GM04504 (cell line): ENCODE results near the gene SEMA5B.

Source experiments
- DNase-seq: peaks from one replicate; pipeline ENCODE4 v3.0.0-alpha.2; 2012; ENCODE audit warnings: low read depth

Gene SEMA5B

DNA sequence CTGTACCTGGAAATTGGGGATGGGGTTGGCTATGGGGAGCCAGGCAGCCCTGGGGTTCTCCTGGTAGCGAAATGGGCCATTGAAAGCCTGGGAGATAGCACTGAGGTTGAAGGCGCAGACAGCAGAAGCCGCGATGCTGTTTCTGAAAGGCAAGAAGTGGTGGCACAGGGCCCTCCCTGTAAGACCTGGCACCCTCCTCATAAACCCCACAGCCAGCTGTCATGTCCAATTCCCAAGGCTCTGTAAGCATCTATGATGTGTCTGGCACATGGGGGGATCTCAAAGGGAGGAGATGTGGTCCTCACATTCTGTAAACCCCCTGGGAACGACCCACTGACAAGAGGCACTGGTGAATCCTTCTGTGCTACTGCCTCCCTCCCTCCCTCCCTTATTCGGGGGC lies 104.0 kb downstream of the SEMA5B start:
- DNase-seq = no peak

DNA sequence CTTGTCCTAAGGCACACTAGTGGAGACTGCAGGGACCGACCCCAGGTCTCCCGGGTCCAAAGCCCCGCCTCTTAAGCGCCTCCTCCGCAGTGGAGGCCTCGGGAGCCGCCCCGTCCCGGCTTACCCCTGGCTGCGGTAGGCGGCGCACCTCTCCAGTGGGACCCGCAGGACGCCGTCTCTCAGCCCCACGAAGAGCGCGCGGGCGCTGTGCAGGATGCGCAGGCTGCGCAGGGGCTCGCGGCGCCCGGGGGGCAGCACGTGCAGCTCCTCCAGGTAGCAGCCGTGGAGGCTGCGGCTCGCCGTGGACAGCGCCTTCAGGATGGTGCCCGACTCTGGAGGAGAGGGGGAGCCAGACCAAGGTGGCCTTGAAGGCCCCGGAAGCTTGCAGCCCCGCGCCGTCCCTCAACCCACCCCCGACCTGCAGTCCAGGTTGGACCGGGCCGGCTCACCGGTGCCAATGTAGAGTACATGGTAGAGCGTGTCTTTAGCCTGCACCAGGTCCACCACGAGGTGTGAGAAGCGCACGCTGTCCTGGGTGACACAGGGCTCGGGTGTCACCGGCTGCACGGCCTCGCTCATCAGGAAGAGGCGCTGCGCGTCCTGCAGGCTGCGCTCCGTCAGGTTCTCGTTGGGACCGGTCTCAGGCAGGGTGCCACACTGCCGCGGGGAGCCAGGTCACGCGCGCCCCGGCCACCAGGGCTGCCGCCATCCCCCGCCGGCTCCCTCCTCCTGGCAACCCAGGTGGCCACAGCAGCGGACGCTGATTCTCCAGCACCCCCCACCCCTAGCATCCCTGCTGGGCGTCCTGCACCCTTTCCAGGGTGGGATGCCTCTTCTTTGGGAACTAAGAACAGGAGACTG lies 105.5 kb downstream of the SEMA5B start:
- DNase-seq = no peak

DNA sequence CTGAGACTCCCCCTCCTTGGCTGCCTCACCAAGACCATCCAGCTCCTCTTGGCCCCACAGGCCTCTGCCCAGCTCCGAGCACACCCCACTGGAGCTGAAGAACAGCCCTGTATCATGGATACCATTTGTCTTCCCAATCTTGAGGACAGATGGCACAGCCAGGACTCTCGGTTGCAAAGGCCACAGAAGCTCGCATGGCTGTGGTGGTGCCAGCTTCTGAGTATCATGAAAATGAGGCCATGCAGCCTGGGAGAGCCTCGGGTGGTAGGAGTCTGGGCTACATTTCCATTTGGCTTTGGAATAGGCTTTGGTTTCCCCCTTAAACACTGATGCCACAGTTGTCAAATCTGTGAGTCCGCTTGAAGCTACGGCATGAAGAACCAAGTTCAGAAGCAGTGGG lies 106.6 kb downstream of the SEMA5B start:
- DNase-seq = no peak

DNA sequence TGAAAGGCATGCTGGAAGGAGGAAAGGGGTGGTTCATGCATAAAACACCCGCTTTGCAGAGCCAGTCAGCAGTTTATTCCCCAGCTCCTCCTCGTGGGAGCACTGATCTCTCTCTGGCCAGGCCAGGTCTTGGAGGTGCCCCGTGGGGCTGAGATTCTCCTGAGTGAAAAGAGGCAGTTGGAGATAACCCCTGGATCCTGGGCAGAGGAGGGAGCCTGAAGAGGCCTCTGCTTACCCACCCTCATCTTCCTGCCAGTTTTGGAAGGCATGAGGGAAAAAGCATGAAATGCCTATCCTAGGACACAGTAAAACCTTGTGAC lies 108.3 kb downstream of the SEMA5B start:
- DNase-seq = no peak

DNA sequence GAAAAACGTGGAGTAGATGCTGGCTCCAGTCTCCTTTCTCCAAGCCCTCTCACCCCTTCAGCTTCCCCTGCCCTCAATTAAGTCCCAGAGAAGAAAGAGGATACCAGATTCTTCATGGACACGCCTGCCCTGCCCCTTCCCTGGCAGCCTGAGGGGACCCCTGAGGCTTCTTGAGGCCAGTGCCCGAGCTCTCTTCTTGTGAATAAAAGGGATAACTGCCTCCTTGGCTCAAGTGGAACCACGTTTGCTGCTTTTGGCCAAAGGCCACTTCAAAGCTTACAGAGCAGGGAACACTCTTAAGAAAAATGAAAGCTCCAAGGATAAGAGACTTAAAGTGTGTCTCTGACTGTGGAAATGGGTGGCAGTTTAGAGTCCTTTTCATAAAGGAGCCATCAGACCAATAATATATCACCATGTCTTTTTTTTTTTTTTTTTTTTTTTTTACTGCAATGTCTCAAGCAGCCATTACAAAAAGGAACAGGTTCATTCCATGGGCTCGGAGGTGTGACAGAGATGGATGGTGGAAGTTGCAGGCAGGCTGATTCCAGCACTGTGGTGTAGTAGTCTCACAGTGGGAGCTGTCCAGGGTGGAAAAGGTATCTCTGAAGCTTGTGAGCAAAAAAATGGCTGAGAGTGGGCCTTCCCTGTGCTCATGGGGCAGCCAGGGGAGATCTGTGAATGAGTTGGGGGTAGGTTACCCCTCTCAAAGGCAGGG lies 108.8 kb downstream of the SEMA5B start:
- no peak for DNase-seq

DNA sequence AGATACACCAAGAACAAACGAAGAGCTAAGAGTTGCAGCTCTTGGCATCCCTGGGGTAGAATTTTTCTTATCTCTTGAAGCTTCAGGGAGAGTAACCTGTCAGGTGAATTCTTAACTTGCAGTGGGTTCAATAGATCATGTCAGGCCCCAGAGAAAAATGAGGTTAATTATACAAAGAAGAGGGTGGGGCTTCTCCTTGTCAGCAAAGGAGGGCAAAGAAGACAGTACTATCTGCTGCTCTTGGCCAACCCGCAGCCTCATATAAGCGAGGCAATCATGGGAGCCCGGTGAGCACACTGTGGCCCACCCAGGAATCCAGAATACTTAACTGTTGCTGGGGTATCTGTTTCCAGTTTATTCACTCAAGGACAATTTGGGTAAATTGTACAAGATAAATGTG lies 110.2 kb downstream of the SEMA5B start:
- no peak for DNase-seq

DNA sequence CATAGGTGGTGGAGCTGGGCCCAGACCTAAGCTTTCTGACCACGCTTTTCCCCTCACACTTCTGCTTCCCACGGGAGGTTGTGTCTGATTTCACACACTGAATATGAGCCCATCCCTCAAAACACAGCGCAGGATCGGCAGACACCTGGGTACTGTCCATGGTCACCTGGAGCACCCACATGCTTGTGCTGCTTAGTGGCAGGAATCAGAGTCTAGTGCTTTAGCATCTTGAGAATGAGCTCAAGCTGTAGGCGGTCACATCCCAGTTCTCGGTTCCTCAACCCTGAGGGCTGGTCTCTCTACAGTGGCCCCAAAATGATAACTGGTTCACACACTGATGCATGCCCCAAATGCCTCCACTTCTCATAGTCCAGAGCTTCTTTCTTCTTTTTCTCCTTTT lies 111.0 kb downstream of the SEMA5B start:
- no peak for DNase-seq

DNA sequence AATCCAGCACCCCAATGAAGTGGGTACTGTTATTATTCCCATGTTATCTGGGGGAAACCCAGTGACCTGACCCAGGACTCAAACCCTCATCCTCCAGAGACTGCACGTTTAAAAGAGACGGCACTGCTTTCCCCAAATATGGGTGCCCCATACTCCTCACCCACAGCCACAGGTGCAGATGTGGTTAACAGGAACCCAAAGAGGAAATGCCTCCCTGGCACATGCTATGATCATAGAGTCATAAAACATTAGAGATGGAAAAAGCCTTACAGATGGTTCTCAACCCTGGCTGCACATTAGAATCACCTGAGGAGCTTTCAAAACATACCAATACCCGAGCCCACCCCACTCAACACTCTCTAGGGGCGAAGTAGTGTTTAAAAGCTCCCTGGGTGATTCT lies 111.5 kb downstream of the SEMA5B start:
- DNase-seq = no peak

DNA sequence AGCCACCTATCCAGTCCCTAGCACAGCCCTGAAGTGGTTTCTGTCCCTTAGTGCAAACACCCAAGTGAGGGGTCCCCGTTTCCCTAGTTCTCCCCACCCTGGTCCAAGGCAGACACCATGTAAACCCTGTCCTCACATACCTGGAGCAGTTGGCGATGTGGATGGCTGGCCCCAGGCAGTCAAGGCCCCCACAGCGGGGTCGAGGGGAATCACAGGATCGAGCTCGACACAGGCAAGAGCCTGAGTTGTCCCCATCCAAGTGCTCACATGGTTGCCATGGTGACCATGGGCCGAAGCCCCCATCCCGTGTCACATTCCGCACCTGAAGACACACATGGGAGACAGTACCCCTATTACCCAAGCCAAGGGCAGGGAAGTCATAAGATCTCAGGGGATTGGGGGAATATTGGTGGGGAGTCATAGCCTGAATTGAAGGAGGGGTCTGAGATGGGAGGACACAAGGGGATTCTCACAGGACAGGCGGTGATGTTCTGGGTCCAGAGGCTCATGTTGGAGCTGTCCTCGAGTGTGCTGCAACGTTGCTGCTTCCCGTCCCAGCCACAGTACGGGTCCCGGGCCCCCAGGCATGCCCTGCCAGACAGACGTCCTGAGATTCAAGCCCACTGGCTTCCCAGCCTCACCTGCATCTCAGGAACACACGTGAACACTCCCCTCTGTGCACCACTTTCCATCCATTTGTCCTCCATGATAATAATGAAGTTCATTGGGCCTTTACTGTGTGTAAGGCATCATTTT lies 112.1 kb downstream of the SEMA5B start:
- DNase-seq = no peak

DNA sequence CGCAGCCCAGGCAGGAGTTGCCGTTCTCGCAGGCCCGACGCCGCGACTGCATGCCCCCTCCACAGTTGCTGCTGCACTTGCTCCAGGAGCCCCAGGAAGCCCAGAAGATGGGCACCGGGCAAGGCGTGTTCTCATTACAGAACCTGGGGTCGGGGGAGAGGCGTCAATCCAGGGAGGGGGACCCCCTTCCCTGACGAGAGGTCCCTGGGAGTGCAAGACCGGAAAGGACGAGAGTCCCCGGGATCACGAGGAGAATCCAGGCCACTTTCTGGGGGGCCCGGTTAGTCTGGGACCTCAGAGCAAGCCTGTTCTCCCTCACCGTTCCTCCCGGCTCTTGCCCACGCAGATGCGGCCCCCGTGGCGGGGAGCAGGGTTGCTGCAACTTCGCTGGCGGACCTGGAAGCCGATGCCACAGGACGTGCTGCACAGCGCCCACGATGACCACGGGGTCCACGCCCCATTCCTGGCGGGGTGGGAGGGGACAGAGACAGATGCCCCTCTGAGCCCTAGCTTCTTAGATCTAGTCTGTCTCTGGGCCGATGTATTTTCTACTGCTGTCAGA lies 113.9 kb downstream of the SEMA5B start:
- DNase-seq = no peak

DNA sequence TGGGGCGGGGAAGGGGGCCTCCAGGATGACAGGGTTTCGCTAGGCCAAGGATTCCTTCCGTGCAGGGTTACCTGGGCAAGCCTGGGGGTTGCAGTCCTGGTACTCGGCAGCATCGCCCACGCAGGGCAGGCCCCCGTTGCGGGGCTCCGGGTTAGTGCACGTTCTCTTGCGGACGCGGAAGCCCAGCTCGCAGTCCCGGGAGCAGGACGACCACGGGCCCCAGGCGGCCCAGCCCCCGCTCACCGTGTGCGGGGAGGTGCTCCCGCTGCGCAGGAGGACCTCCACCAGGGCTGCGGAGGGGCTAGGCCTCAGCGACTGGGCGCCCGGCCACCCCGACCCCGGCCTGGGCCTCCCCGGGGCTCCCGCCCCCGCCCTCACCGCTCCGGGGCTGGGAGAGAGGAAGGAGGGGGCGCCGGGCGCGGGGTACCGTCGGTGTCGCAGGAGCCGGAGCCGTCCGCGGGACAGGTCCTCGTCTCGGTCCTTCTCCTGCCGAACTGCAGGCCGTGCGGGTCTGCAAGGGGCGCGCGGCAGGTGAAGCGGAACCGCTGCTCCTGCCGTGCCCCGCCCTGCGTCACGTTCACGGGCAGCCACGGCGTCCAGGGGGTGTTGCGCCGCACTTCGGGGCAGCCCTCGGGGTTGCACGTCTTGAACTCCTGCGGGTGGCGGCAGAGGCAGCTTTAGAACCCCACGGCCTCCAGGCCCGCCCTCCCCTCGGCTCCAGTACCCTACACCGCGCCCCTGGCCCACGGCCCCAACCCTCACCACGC lies 114.6 kb downstream of the SEMA5B start:
- no peak for DNase-seq

DNA sequence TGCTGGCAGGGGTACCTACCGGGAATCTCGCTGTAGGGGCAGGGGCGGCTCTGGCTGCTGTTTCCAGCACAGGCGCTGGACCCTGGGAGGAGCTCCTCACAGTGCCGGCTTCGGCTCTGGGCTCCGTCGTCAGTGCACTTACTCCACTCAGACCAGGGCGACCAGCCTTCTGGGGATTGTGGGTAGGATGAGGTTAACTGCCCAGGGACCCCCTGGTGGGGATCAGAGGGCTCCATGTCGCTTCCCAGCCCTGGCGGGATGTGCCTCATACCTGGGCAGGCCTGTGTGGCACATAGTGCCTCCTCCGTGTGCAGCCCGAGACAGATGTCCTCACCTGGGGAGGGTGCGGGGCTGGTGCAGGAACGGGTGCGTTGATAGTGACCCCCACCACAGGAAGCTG lies 115.7 kb downstream of the SEMA5B start:
- no peak for DNase-seq

DNA sequence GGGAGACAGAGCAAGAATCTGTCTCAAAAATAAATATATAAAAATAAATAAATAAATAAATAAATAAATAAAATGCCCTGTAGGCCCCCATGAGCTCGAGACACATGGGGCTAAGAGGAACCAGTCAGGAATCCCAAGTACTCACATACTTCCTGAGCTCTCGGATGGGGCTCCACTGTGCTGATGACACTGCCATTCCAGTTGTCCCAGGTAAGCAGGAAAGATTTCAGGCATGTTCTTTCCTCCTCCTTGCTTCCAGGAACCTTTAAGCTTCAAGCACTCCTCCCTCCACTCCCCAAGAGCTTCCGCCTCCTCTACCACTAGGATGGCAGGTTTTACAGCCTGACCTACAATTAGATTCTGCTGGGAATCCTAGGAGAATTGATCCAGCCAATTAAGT lies 119.3 kb downstream of the SEMA5B start:
- no peak for DNase-seq

DNA sequence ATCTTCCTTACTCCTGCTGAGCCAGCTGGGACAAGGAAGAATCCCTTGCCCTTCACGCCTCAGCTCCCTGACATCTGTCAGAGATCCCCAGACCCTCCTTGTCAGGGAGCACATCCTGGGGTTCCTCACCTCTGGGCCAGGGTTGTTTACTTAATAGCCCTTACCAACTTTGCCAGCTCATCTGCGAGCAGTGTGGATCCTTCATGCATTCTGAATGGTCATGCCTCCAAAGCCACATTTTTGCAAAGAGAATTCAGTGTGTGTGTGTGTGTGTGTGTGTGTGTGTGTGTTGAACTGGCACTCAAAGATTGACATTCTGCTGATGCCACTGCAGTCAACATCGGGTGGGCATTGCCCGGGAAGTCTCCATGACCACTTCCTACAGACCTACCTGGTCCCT lies 120.1 kb downstream of the SEMA5B start:
- DNase-seq = no peak

DNA sequence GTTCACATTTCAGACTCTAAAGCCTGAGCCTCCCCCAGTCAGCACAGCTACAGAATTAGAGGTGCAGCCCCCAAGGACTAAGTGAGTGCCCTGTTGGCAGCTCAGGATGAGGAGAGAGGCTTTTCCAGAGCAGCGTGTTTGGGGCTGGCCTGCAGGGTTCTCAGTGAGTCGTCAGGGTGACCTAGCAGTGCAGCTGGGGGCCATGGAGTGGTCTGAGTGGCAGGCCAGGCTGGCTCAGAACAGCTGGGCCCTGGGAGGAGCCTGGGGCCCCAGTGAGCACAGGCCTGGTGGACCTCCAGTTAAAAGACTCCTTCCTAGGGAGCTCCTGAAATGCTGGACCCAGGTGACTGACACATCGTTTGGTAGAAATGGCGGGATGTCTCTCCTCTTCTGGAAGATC lies 124.4 kb downstream of the SEMA5B start:
- no peak for DNase-seq

DNA sequence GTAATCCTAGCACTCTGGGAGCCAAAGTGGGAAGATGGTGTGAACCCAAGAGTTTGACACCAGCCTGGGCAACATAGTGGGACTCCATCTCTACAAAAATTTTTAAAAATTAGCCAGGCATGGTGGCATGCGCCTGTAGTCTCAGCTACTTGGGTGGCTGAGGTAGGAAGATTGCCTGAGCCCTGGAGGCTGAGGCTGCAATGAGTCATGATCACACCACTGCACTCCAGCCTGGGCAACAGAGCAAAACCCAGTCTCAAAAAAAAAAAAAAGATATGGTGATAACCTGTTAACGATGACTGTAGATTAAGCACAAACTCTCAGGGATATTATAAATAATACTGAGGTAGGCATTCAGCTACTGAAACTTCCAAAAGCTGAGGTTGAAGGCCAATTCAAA lies 125.2 kb downstream of the SEMA5B start:
- DNase-seq = no peak

DNA sequence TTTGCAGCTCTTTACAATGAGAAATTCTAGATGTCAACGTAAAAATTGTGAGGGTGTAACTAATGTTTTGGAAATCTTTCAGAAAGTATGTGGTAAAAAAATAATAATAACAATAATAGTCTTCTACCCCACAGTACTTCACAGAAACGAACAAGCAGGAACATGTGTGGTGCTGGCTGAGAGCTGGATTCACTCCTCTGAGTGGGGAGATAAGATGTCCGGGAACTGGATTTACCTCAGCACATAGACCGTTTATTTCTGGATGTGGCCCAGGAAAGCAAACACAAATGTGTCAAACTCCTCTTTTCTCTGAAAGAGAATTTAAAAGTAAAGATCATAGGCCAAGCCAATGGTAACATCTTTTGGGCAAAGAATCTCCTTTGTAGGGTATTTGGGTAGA lies 129.3 kb downstream of the SEMA5B start:
- DNase-seq = no peak

DNA sequence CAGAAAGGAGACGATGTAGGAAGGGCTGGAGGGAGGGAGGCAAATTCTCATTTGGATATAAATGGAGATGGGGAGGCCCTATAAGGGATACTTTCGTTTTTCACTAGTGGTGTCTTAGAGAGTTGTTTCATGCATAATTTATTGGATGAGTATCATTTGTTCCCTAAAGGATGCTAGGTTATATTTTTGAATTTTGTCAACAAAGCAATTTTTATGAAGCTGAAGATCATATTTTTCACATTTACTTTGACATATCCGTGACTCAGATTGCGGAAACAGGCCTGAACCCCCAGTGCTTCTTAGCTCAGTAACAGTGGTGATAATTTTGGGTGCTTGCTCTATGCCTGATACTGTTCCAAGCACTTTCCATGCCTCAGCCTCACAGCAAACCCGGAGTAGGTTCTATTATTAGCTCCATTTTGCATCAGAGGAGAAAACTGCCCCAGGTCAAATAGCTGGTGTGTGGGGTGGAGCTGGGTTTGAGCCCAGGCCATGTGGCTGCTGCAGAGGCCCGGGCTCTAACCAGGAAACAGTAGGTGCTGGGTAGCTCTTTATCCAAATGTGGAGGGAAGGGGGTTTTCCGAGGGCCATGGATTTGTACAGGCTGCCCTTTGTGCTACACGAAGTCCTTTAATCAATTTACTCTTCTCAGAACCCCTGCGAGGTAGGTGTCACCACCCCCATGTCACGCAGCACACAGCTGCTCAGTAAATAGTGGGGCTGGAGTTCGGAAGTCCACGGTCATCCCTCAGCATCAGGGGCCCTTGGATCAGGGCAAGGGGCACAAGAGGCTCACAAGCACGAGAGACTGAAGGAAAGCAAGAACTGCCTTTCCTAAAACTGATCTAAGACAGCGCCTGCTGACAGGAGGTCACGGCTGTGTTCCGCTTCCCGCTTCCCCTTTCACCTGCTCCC lies 133.6 kb downstream of the SEMA5B start:
- peak; percentile 31 for DNase-seq

DNA sequence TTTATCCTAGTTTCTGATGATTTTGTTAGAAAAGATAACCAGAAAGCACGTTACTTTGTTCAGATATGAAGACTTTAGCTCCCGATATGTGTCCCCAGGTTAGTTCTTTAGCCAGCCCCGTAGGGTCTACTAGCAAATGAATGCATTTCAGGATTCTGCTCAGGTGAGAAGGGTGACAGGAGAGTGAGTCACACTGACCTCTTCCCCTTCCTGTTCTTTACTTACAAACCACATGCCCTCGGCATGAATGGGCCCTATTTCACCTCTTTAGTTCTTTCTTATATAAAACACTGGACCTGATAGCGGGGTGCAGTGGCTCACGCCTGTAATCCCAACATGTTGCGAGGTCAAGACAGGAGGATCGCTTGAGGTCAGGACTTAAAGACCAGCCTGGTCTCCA lies 134.3 kb downstream of the SEMA5B start:
- no peak for DNase-seq

DNA sequence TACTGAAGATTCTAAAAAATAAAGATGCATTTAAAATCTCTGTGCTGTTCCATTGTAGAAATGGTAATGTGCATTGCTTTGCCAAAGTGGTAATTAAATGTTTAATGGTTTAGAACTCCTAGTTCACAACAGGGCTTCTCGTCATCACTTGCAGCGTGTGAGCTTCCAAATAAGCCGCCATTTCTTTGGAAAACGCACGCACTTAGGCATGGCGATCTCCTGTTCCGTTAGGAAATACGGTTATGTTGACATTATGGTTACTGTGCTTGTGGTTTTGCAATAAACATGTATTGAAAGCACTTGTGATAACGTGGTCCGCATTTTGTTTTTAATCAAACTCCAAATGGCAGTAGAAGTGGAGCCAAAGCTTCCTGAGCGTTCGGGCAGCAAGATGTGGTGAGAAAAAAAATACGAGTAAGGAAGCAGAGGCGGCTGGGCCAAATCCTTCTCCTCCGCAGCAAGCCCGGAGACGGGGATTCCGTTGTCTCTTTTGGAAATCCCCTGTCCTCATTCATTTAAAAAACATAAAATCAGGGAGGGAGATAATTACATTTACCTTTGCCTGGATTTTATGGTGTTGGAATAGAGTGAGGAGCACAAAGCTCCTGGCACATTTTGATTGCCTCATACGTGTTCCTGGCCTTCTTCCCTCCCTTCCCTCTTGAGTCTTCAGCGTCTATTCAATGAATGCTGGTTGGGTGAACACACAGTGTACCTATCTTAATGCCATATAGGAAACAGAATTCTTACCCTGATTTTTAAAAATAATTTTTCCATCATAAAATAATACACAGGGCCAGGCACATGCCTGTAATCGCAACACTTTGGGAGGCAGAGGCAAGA lies 135.2 kb downstream of the SEMA5B start:
- DNase-seq = no peak
